Parathyroid adenoma (tissue), 2 donors: ENCODE results near the gene ECHDC3.

Experiments
- H2AFZ ChIP-seq: fragments of 300-600 bp; sonication (generic); one replicate; pipeline ENCODE4 v1.7.0; 2017; ENCODE audit warnings: antibody characterized with exemption, mild to moderate bottlenecking
- H3K27ac ChIP-seq: fragments of 300-600 bp; sonication (generic); one replicate; pipeline ENCODE4 v1.7.0; 2017
- H3K27me3 ChIP-seq: fragments of 300-600 bp; sonication (generic); one replicate; pipeline ENCODE4 v1.7.0; 2017; ENCODE audit warnings: low read length; ENCODE audit not compliant: control insufficient read depth, insufficient read depth
- H3K36me3 ChIP-seq: fragments of 300-600 bp; sonication (generic); one replicate; pipeline ENCODE4 v1.7.0; 2017; ENCODE audit warnings: low read length; ENCODE audit not compliant: control insufficient read depth, insufficient read depth
- H3K4me1 ChIP-seq: fragments of 300-600 bp; sonication (generic); one replicate; pipeline ENCODE4 v1.7.0; 2017; ENCODE audit warnings: control low read depth
- H3K4me2 ChIP-seq: fragments of 300-600 bp; sonication (generic); one replicate; pipeline ENCODE4 v1.7.0; 2017; ENCODE audit warnings: low read length
- H3K4me3 ChIP-seq: fragments of 300-600 bp; sonication (generic); one replicate; pipeline ENCODE4 v1.7.0; 2017; ENCODE audit warnings: low read depth, low read length
- H3K79me2 ChIP-seq: fragments of 300-600 bp; sonication (generic); one replicate; pipeline ENCODE4 v1.7.0; 2017; ENCODE audit warnings: control low read depth
- H3K9ac ChIP-seq: fragments of 300-600 bp; sonication (generic); one replicate; pipeline ENCODE4 v1.7.0; 2017; ENCODE audit warnings: mild to moderate bottlenecking
- H3K9me3 ChIP-seq: fragments of 300-600 bp; sonication (generic); one replicate; pipeline ENCODE4 v1.7.0; 2017; ENCODE audit warnings: low read length; ENCODE audit not compliant: control insufficient read depth
- CTCF ChIP-seq: fragments of 300-600 bp; sonication (generic); IDR thresholded peaks from one replicate; pipeline ENCODE4 v1.7.0; 2017; ENCODE audit warnings: antibody characterized with exemption, mild to moderate bottlenecking
- donor health status: primary hyperparathyroidism.

Gene ECHDC3

DNA sequence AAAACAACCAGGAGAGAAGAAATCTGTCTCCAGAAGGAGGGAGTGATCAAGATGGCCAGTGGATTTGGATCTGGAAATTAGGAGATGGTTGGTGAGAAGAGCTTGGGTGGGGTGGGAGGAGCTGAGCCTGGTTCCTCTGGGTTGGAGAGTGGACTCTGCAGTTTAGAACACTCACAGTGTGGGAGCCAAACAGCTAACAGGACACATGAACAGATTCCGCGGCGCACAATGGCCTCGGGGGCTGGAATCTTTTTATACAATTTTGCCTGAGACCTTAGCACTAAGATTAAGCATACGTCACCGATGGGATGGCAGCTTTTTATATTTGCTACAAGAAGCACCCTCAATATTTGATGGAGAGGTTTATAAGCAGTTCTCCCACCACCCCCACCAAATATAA lies 2.9 kb downstream of the ECHDC3 start:
- Histone ChIP-seq H3K4me1 (peaks cover 20% of the 10 kb centered on the region), H3K27me3 (no peaks in the 10 kb centered on the region), H3K9me3 (no peaks in the 10 kb centered on the region), H3K36me3 (no peaks in the 10 kb centered on the region), H3K79me2 (no peaks in the 10 kb centered on the region), H3K4me2 (no peak overlapping the region), H2AFZ (no peak overlapping the region), H3K9ac (no peak overlapping the region), H3K27ac (peak overlapping the region; percentile 5), H3K4me3 (no peak overlapping the region)
- no peak for TF ChIP-seq CTCF

DNA sequence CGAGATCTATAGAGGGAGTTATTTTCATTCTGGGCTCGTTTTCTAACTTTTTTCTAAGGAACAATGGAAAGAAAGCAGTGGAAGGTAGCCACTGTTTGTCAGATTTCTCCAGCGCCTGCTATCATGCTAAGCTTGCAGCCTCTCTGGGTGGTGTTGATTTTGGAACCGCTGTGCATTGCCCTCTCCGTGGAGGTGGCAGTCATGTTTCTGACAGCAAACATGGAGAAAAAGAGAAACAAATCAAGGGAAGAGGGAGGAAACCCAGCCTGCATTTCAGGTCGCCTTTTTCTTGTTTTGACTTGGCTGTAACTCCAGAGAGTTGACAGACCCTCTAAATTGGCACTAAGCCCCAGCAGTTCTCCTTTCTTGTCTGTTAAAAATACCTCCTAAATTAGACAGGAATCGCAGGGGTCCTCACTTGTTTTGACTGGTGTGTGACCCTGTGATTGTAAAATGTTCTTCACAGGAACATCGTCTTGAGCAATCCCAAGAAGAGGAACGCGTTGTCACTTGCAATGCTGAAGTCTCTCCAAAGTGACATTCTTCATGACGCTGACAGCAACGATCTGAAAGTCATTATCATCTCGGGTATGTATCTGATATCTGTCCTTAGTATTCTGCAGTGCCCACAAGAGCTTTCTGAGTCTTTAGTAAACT lies 4.8 kb downstream of the ECHDC3 start:
- Histone ChIP-seq H3K4me3 (no peak overlapping the region), H3K9me3 (no peaks in the 10 kb centered on the region), H3K36me3 (no peaks in the 10 kb centered on the region), H3K27me3 (no peaks in the 10 kb centered on the region), H3K27ac (peak overlapping the region; percentile 95), H3K4me2 (no peak overlapping the region), H3K9ac (no peak overlapping the region), H3K79me2 (no peaks in the 10 kb centered on the region), H2AFZ (peak overlapping the region; percentile 79), H3K4me1 (peaks cover 20% of the 10 kb centered on the region)
- no peak for TF ChIP-seq CTCF

DNA sequence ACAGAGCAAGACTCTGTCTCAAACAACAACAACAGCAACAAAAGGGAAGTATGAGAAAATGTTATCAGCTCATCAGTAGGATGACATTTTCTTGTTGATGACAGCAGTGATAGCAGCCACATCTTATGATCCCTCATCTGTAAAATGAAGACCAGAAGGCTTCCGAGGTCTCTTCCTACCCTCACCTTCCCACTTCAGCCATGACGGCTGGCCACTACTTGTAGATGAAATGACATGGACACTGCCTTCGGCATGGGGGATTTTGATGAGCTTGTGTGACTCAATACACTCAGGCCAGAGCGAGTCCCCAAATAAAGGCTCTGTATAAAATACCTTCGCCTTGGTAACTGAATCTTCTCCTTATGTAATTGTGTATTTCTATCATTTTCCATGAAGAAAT lies 6.7 kb downstream of the ECHDC3 start:
- peak overlapping the region; percentile 58 for H2AFZ ChIP-seq
- H3K27ac ChIP-seq = peak overlapping the region; percentile 95
- H3K9ac ChIP-seq = no peak overlapping the region
- H3K79me2 ChIP-seq = no peaks in the 10 kb centered on the region
- peak overlapping the region; percentile 2 for H3K4me2 ChIP-seq
- H3K36me3 ChIP-seq = no peaks in the 10 kb centered on the region
- H3K9me3 ChIP-seq = no peaks in the 10 kb centered on the region
- no peak for TF ChIP-seq CTCF
- no peak overlapping the region for H3K4me3 ChIP-seq
- no peaks in the 10 kb centered on the region for H3K27me3 ChIP-seq
- peaks cover 18% of the 10 kb centered on the region for H3K4me1 ChIP-seq

DNA sequence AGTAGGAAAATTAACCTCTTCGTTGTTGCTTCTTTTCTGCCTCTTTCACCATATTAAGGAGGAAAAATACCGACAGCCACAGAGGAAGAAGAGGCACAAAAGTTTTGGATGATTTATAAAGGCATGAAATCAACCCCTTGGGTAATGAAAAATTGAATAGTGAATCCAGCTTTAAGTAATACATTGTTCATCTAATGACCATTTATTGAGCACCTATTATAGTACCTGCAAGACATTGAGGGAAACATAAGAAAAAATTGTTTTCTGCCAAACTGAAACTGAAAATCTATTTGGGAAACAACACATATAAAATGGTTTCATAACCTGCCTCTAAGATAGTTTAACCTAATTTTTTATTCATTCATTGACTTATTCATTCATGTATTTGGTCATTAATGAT lies 8.2 kb downstream of the ECHDC3 start:
- Histone ChIP-seq H3K27me3 (no peaks in the 10 kb centered on the region), H3K9ac (no peak overlapping the region), H3K27ac (no peak overlapping the region), H3K9me3 (no peaks in the 10 kb centered on the region), H3K4me2 (no peak overlapping the region), H3K4me1 (peaks cover 18% of the 10 kb centered on the region), H3K79me2 (no peaks in the 10 kb centered on the region), H2AFZ (no peak overlapping the region), H3K4me3 (no peak overlapping the region), H3K36me3 (no peaks in the 10 kb centered on the region)
- TF ChIP-seq CTCF = no peak

DNA sequence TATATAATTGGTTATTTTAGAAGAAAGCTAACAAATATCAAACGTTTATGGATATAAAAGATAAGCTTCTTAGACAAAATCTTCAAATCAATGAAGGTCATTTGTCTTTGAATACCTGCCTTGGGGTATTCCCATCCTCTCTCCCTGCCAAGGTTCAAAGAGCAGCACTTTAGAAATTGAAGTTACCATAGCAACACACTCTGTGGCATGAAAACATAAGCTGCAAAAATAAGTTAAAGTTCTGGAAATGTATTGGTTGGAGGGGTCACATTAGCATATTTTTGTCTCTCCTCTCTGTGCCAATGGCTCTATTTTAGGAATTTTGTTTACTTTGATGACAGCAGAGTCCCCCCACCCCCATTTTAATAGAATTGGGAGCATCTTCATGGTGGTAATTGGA lies 12.0 kb downstream of the ECHDC3 start:
- H3K4me1 ChIP-seq = peaks cover 8% of the 10 kb centered on the region
- H3K36me3 ChIP-seq = no peaks in the 10 kb centered on the region
- H3K4me2 ChIP-seq = no peak overlapping the region
- H3K79me2 ChIP-seq = peaks cover 4% of the 10 kb centered on the region
- H3K4me3 ChIP-seq = no peak overlapping the region
- TF ChIP-seq CTCF = no peak
- no peak overlapping the region for H3K9ac ChIP-seq
- no peaks in the 10 kb centered on the region for H3K27me3 ChIP-seq
- H3K27ac ChIP-seq = no peak overlapping the region
- H3K9me3 ChIP-seq = no peaks in the 10 kb centered on the region
- no peak overlapping the region for H2AFZ ChIP-seq
